Measurements from ENCODE around the gene ZMIZ1. TPM values are rescaled to one million over a fixed set of nuclear protein-coding genes. Genes with fewer than 3 reads are reported as not detected.

Gene ZMIZ1
- total RNA-seq, 1 experiment from 2014 or later: 23.5 TPM

DNA sequence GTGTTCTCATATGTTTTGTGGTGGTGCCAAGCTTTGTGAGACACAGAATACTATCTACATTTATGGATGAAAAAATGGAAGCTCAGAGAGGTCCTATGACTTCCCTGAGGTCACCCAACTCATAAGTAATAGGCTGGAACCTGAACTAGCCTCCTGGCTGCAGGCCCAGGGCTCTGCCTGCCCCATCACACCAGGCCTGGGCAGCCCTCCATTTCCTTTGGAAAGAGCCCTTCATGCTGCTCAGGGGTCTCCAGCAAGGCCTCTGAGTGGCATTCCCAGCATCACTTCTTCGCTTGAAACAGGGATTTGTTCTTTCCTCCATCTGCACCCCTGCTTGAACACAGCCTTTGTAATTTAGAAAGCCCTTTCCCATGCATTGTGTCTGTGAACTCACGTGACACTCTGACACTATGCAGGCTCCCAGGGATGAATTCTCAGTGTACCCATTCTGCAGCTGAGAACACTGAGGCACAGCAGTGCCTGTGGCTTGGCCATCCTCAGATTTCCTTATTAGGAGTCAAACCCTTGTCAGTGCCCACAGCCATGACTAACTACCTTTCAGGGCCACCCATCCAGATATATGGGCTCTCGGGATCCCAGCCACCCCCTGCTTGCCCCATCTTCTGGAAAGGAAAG lies 150.7 kb downstream of the ZMIZ1 start:
- intact Hi-C loops (cut with micrococcal nuclease; ENCODE audit: unreplicated experiment): no loop called here
- no peak for DNase-seq
- no peak for TF ChIP-seq CTCF (IDR thresholded peaks at IDR 0.05; ENCODE audit: unreplicated experiment)
- no peaks in the 10 kb centered on the region for H3K27me3 Mint-ChIP-seq (ENCODE audit: unreplicated experiment)
- H3K36me3 Mint-ChIP-seq (ENCODE audit: insufficient read depth, unreplicated experiment): no peaks in the 10 kb centered on the region
- no peaks in the 10 kb centered on the region for H3K4me1 Mint-ChIP-seq (ENCODE audit: low read depth, unreplicated experiment)
- BruUV-seq (replicated peaks): no TSS peak
- no peaks in the 10 kb centered on the region for H3K9me3 Mint-ChIP-seq (ENCODE audit: low read depth, unreplicated experiment)
- H3K27ac Mint-ChIP-seq (ENCODE audit: unreplicated experiment): no peak overlapping the region
- CTCF ChIA-PET: no interaction called here
- H3K4me3 Mint-ChIP-seq (ENCODE audit: low read depth, unreplicated experiment): no peak overlapping the region

DNA sequence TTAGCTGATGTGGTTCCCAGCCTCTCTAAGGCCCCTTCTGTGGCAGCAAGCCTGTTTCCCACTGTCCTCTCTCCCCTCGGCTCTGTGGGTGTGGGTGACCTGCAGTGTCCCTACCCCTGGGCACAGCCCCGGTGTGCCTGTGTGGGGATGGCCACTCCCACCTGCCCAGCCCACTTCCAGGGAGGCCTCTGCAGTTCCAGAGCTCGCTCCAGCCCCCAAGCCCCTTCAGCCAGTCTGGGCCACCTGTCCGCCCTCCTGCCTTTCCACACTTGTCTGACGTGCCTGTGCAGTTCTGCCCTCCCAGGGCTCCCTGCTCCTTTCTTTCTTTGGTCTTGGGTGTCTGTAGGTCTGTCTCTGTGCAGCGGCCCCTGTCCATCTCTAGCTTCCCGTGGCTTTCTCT lies 151.5 kb downstream of the ZMIZ1 start:
- Mint-ChIP-seq H3K27ac (ENCODE audit: unreplicated experiment) (no peak overlapping the region), H3K27me3 (ENCODE audit: unreplicated experiment) (no peaks in the 10 kb centered on the region), H3K4me3 (ENCODE audit: low read depth, unreplicated experiment) (no peak overlapping the region), H3K9me3 (ENCODE audit: low read depth, unreplicated experiment) (no peaks in the 10 kb centered on the region), H3K36me3 (ENCODE audit: insufficient read depth, unreplicated experiment) (no peaks in the 10 kb centered on the region), H3K4me1 (ENCODE audit: low read depth, unreplicated experiment) (no peaks in the 10 kb centered on the region)
- TF ChIP-seq CTCF (IDR thresholded peaks at IDR 0.05; ENCODE audit: unreplicated experiment): no peak
- no TSS peak for BruUV-seq (replicated peaks)
- CTCF ChIA-PET: no interaction called here
- intact Hi-C loops (cut with micrococcal nuclease; ENCODE audit: unreplicated experiment): no loop called here
- no peak for DNase-seq

DNA sequence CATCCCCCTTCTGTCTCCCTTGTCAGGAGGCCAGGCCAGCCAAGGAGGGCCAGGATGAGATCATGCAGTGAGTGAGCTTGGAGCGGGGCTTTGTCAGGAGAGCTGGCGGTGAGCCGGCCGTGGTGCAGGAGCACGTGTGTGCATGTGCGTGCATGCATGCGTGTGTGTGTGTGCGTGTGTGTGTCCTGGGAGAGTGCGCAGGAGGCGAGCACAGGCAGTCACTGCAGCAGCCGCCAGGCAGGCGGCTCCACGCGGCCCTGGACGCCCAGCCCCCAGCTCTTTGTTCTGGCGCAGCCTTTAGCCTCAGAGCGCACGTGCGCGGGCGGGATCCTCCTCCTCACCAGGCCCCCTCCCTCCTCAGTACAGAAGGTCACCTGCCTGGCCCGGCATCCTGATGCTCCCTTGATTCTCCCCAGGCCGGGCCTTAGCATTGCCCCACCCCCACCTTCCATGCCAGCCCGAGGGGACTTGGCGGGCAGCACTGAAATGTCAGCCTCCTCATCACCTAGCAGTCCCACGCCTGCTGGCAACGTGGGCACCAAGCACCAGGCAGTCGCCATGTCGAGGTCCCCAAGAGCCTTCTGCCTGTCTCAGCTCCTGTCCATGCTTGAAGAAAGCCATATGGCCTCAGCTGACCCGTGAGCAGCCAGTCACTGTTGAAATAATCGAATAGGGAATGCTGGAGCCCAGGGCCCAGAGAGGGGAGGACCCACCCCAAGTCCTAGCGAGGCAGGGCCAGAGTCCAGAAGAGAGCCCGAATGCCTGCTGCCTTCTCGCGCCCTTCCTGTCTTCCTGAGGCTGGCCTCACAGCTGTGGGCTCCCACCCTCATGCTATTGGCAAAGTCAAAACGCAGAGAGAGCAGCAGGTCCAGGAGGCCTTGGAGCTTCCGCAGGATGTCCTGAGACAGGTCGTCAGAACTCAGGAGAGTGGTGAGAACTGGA lies 152.6 kb downstream of the ZMIZ1 start:
- no TSS peak for BruUV-seq (replicated peaks)
- Mint-ChIP-seq H3K27ac (ENCODE audit: unreplicated experiment) (no peak overlapping the region), H3K4me1 (ENCODE audit: low read depth, unreplicated experiment) (no peaks in the 10 kb centered on the region), H3K4me3 (ENCODE audit: low read depth, unreplicated experiment) (no peak overlapping the region), H3K36me3 (ENCODE audit: insufficient read depth, unreplicated experiment) (no peaks in the 10 kb centered on the region), H3K27me3 (ENCODE audit: unreplicated experiment) (no peaks in the 10 kb centered on the region), H3K9me3 (ENCODE audit: low read depth, unreplicated experiment) (no peaks in the 10 kb centered on the region)
- no peak for DNase-seq
- no peak for TF ChIP-seq CTCF (IDR thresholded peaks at IDR 0.05; ENCODE audit: unreplicated experiment)
- CTCF ChIA-PET: no interaction called here
- intact Hi-C loops (cut with micrococcal nuclease; ENCODE audit: unreplicated experiment): no loop called here

- no peaks in the 10 kb centered on the region for H3K9me3 Mint-ChIP-seq (ENCODE audit: low read depth, unreplicated experiment)
- H3K36me3 Mint-ChIP-seq (ENCODE audit: insufficient read depth, unreplicated experiment): no peaks in the 10 kb centered on the region
- H3K27me3 Mint-ChIP-seq (ENCODE audit: unreplicated experiment): no peaks in the 10 kb centered on the region
- no peak for TF ChIP-seq CTCF (IDR thresholded peaks at IDR 0.05; ENCODE audit: unreplicated experiment)
- CTCF ChIA-PET: no interaction called here
- intact Hi-C loops (cut with micrococcal nuclease; ENCODE audit: unreplicated experiment): no loop called here
- H3K27ac Mint-ChIP-seq (ENCODE audit: unreplicated experiment): no peak overlapping the region
- no peaks in the 10 kb centered on the region for H3K4me1 Mint-ChIP-seq (ENCODE audit: low read depth, unreplicated experiment)
- no TSS peak for BruUV-seq (replicated peaks)
- DNase-seq: no peak
- H3K4me3 Mint-ChIP-seq (ENCODE audit: low read depth, unreplicated experiment): no peak overlapping the region
These were observed 153.4 kb downstream of the ZMIZ1 start for GRCh38 chr10:79222186-79222585.

All from Calu3 (cell line).